ENCODE data around the gene EXOSC5.

- no peak for TF ChIP-seq CTCF (IDR thresholded peaks at IDR 0.05; ENCODE audit: low read depth, low read length)
- no peak for TF ChIP-seq EZH2phosphoT487 (IDR thresholded peaks at IDR 0.05; ENCODE audit: low read depth)
These were observed 39.4 kb downstream of the EXOSC5 start for GRCh38 chr19:41357746-41358145.
